NCI-H1436 (cell line): Measurements from ENCODE around the gene TRMT61B.

Source experiments
- DNase-seq: peaks from one replicate; lab custom pipeline; 2025; lab: John Stamatoyannopoulos, UW

The TRMT61B gene

DNA sequence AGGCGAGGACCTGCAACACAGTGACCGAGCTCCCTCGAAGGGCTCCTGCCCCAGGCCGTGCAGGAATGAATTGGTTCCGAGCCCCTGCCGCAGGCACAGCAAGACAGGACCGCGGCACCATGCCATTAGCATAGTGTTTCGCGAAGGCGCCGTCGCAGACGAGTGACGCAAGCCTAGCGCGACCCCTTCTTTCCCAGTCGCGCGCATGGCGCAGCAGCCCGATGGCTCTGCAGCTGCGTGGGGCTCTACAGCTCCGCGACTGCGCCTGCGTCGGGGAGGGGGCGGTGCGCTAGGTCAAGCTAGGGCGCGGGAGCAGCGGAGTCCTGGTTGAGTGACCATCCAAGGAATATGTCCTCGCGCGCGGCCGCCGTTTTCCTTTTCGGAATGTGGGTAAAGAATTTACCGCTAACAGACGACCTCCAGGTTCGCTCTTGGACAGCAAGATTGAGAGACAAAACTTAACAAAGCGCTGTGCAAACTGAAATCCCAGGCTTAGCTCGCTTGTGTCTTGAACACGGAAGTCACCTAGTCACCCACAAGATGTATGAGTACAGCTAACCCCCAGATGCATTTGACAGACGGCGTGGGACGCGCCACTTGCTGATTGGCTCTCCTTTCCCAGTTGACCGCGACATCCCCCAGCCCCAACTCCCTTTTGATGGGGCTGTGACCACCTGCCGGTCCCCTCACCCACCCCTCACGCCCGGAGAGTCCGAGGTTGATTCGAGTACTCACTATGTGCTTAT is at the start of gene TRMT61B:
TRMT61B (minus strand) TSS at position 164 of the 746 bp plus-strand sequence; CDS start at position 132, 32 bp downstream.
- DNase-seq, result peak; percentile 91

DNA sequence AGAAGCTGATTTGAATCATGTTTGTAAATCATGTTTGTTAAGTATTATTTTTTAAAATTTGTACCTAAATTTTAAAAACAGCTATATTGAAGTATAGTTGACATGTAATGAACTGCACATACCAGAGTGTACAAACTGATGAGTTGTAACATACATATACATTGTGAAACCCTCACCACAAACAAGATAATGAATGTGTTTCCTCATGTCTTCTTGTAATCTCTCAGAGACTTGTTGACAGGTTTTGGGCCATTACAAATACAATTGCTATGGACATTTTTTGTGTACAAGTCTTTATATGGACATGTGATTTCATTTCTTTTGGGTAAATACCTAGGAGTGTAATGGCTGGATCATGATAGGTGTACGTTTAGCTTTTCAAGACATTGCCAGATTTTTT is 45.8 kb upstream of the TRMT61B start:
- no peak for DNase-seq

DNA sequence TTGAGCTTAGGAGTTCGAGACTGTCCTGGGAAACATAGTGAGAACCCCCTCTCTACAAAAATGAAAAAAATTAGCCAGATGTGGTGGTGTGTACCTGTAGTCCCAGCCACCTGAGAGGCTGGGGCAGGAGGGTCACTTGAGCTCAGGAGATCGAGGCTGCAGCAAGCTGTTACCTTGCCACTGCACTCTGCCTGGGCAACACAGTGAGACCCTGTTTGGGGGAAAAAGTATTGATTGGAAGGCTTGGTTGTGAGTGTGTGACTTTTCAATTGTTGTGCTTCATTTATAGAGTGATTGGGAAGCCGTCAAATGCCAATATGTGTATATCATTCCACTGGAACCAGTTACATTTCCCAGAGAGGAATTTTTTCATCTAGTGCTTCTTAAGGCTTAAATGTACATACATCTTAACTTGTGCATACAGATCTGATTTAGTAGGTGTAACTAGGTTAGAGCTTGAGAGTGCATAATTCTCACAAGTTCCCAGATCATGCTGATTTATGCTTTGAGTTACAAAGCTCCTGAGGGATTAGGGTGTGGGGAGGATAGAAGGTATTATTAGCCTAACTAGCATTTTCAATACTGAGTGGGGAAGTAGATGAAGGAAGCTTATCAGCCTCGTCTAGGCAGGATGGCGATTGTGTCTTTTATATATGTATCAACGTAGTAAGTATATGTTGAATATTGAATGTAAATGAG is 39.7 kb upstream of the TRMT61B start:
- no peak for DNase-seq

DNA sequence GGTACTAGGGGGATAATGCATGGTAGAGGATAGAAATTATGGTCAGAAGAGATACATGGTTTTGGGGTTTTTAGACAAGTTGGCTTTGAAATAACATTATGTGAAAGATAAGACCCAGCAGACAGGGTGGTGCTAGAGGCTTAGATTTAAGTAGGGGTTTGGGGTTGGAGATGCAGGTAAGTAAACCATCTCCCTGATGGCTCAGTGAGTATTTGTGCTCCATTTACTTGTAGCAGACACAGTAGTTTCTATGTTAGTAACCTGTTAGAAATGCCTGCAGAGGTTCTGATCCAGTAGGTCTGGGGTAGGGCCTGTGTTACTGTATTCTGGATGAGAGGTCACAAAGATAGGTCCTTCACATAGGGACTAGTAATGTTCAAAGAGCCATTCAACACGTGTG is 38.1 kb upstream of the TRMT61B start:
- no peak for DNase-seq

DNA sequence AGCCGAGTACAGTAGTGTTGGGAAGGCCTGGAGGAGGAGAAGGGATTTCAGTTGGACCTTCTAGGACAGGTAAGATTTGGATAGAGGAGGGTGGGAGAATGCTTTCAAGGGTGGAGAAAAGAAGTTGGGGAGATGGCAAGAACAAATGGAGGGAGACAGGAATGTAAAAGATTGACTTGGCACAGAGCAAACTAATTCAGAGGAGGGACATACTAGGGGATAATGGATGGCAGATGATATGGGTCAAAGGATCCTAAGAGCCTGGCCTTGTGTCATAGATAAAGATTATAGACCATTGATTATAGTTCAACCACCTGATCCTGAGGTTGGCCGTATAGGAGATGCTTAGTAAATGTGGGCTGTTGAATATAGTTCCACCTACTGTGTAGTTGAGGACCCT is 36.7 kb upstream of the TRMT61B start:
- DNase-seq, result no peak

DNA sequence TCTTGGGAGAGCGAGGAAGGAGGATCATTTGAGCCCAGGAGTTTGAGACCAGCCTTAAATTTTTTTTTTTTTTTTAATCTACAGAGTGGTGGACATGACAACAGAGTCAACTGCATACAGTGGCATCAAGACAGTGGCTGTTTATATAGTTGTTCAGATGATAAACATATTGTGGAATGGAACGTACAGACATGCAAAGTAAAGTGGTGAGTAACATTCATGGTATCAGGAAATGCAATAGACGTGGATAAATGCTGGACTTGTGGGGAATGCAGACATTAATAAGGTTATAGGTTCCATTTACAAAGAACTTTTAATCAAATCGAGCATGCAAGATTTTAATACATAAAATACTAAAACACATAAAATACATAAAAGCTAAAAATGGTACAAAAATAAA is 36.3 kb upstream of the TRMT61B start:
- no peak for DNase-seq

DNA sequence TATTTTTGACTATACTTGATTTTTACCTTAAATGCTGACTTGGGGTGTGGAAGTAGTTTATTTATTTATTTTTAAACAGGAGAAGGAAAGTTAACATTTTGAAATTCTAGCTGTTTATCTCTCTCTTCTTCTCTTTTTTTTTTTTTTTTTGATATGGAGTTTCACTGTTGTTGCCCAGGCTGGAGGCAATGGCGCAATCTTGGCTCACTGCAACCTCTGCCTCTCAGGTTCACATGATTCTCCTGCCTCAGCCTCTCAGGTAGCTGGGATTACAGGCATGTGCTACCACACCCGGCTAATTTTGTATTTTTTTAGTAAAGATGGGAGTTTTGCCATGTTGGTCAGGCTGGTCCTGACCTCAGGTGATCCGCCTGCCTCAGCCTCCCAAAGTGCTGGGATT is 35.4 kb upstream of the TRMT61B start:
- no peak for DNase-seq

DNA sequence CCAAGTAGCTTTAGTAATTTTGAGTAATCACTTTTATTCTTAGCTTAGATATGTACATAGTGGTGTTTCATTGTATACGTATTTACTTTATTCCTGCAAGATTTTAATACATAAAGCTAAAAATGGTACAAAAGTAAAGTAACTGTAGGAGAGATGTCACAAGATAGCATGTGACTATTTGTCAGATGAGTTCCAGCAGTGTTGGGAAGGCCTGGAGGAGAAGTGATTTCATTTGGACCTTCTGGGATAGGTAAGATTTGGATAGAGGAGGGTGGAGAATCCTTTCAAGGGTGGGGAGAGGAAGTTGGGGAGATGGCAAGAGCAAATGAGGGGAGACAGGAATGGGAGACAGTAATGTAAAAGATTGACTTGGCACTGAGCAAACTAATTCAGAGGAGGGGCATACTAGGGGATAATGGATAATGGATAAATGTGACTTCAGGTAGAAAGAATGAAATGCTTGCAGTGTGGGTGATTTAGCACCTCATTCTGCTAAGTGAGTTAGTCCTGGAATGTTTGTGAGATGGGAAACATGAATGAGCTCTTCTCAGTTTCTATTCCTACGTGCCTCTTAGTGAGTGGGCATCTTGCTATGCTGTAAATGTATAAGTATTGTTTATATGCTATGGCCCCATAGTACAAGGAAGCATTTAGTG is 34.8 kb upstream of the TRMT61B start:
- no peak for DNase-seq

DNA sequence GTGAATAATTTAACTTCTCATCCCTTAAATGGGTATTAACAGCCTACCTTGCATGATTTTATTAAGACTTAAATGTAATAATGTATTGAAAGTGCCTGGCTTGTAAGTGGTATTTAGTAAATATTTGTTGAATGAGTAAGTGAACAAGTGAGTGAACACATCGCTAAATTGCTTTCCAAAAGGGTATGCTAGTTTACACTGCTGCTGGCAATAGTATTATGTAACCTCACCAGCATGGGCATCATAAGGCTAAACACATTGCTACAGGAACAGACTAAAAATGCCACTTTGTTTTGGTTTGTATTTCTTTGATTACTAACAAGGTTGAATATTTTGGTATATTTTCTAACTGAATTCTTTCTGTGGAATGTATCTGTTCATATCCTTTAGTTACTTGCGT is 34.2 kb upstream of the TRMT61B start:
- no peak for DNase-seq

DNA sequence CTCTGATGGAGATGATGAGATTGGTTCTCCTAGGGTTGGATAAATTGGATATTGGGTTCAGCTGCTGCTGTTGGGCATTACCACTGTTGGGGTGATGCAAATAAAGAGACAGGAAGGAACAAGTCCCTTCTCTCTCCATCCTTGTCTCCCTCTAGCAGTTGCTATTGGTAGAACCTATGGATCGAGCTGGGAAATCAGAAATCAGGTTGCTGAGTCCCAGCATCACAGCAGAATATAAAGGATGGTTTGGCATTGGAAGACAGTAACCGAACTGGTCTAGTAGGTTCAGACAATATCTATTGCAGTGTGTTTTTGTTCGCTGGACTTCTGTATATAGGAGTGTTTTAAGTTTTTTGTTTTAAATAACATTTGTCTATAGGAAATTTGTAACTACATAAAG is 32.5 kb upstream of the TRMT61B start:
- no peak for DNase-seq

DNA sequence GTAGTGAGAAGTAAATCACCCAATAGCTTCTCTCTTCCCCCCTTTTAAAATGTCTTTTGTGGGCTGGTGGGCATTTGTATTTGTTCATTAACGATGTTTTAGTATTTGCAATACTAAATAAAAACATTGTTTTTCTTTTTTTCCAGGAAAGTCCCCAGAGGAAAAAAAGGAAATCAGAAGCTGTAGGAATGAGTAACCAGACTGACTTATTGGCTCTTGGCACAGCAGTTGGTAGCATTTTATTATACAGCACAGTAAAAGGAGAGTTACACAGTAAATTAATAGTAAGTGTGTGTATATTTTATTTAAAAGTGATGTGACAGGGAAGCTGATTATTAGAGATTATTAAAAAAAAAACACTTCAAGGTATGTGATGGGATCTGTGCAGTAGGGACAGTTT is 31.7 kb upstream of the TRMT61B start:
- no peak for DNase-seq

DNA sequence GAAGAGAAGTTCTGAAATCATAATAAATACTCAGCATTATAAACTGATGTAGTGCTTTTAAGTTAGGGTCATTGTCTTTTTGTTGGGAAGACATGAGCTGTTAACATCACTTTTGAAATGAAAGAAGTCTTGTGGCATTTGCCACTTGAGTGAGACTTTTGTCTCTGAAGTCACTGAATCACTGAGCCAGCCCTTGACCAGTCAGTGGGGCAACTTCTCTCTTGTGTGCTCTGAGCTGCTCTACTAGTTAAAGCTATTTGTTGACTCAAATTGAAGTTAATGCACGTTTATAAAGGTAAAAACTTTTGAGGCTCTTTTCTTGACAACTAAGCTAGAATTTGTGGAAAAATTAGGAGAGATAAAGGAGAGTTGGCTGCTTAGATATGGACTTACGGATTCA is 31.1 kb upstream of the TRMT61B start:
- no peak for DNase-seq

DNA sequence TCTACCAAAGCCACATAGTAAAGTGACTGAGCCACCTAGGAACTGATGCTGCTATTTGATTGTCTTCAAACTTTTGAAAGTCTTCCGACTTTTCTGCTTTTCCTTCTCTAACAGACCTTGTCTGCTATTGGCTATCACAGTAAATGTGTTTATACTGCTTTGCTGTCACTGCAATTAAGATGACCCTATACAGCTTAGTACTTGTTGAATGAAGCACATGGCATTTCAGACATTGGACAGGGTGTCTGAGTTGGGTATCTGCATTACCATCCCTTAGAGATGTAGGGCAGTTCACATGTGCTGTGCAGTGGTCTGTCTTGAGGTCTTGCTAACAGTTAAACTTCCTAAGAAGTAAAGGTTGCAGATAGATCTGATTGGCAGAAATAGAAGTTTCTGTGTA is 27.9 kb upstream of the TRMT61B start:
- DNase-seq, result no peak

DNA sequence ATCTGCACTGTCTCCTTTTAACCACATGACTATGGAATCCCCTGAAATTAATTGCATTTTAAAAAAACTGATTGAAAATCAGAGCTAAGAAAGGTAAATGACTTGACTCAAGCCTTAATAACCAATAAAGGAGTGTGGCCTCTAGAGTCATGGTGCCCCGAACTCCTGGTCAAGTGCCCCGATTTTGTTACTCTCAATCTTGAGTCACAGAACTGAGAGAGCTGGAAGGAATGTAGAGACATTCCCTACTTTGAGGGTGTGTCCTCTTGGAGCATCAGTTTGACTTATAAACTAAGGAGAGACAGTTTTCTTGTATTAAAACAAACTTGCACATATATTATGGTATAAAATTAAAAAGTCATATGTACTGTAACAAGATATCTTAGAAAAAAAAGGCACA is 26.8 kb upstream of the TRMT61B start:
- DNase-seq, result no peak

DNA sequence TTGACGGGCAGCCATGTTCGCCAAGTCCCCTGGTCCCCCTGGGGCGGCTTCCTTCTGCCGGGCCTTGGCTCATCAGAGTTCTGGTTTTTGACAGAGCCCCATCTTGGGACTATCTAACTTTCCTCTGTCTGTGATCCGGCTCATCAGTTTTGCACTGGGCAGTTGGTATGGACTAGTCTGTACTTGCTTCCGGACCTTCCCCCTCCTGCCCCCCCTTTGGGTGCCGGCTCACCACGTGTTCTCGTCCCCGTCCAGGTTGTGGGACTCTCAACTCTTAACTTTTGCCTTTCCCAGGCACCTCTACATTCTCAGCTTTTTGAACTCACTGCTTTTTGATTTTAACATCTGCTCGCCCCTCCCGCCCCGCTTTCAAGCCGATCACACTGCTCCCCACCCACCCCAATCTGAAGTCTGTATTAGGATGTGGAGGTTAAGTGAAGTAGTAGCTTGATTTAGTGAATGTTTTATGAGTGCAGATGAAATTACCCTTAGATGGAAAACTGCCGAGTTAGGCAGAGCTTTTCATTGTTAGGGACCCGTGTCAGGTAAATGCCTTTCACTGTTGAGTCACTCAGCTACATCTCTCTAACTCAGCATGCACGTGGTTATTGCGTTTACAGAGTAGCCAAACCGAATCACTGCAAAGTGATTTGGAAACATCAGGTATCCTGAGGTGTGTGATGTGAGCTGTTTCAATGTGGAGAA is 25.2 kb upstream of the TRMT61B start:
- peak; percentile 2 for DNase-seq

DNA sequence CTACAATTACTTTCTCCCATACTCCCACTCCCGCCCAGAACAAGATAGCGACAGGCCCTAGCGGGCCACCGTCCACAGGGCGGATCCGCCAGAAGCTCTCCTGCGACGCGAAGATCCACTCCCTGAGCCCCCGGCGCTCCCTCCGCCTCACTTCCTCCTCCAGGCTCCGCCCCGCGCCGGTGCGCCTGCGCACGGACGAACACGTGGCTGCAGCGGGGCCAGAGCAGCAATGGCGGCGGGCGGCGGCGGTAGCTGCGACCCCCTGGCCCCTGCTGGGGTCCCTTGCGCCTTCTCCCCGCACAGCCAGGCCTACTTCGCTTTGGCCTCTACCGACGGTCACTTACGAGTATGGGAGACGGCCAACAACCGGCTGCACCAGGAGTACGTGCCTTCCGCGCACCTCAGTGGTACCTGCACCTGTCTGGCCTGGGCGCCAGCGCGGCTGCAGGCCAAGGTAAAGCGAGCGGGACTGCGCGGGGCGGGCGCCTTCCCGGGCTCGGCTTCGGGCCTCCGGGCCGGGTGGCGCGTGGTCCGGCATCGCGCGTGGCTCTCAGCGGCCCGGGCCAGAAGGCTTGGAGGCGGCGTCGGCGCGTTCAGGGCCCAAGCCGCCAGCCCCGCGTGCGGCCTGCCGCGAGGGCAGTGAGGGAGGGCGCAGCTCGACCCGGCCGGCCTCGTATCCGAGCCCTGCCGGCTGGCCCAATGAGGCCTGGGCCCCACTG is 24.5 kb upstream of the TRMT61B start, which contains the start of gene WDR43:
WDR43 (plus strand) TSS at position 198 of the 719 bp plus-strand sequence; CDS start at position 230, 32 bp downstream.
- DNase-seq, result peak; percentile 97

DNA sequence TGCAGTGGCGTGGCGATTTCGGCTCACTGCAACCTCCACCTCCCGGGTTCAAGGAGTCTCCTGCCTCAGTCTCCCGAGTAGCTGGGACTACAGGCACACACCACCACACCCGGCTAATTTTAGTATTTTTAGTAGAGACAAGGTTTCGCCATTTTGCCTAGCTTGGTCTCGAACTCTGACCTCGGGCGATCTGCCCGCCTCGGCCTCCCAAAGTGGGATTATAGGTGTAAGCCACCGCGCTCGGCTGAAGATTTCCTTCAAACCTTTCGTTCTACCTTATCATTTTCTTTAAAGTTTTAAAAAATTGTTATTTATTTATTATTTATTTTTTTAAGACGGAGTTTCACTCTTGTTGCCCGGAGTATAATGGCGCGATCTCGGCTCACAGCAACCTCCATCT is 23.4 kb upstream of the TRMT61B start:
- DNase-seq, result no peak

DNA sequence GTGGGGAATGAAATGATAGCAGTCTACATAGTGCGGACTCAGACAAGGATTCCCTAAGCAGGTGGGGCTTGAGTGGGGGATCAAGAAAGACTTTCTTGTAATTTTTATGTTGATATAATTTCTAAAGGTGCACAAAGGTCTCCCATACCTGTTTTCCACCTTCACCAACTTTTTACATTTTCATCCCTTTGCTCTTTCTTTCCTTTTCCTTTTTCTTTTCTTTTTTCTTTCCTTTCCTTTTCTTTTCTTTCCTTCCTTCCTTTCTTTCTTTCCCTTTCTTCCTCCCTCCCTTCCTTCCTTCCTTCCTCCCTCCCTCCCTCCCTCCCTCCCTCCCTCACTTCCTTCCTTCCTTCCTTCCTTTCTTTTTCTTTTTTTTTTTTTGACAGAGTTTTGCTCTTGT is 10.1 kb upstream of the TRMT61B start:
- DNase-seq, result no peak

DNA sequence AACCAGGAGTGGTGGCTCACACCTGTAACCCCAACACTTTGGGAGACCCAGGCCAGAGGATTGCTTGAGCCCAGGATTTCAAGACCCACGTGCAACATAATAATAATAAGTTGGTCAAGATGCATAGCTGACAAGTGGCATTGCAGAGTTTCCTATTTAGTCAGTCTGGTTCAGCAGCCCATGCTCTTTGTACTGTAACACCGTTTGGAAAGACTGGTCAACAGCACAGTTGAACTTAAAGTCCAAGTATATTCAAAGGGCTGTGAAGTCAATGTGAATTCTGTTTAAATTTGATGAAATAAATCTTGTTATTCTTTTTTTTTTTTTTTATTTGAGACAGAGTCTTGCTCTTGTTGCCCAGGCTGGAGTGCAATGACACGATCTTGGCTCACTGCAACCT is 1.5 kb upstream of the TRMT61B start:
- DNase-seq, result no peak

DNA sequence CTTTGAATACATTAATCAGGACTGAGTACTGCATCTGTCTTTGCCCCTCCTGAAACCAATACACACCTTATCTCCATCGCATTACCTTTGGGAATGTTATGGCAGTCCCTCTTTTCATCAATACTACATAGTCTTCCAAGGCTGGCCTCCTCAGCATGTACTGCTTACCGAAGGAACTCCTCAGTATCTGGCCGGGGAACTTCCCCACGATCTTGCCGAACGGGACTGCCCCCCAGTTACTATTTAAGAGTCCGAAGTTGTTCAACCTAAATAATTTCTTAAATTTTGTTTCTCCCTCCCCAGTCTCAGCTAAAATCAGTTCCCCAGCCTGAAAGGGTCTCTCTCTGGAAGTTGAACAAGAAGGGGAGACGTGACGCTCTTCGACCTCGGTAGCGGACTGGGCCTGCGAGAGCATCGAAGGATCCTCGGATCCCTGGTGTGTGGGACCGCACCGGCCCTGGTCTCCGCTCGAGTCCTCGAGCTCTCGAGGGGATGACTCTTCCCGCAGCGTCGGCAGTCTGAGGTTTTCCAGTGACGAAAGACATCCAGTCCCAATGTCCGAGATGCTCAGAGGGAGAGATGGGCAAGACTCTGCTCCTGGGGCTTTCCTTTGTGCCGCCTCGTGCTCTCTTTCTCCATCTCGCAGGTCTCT is 489 bp downstream of the TRMT61B start:
- no peak for DNase-seq

DNA sequence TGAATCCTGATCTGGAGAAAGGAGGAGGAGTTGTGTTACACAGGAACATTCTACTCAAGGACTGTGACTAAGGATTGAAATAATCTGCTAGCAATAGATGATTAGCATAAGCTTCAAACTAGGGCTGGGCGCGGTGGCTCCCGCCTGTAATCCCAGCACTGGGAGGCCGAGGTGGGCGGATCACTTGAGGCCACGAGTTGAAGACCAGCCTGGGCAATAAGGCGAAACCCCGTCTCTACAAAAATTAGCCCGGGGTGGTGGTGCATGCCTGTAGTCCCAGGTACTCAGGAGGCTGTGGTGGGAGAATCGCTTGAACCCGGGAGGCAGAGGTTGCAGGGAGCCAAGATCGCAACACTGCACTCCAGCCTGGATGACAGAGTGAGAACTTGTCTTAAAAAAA is 1.5 kb downstream of the TRMT61B start:
- no peak for DNase-seq
